Measurements from ENCODE around the gene ZNF518B.

DNA sequence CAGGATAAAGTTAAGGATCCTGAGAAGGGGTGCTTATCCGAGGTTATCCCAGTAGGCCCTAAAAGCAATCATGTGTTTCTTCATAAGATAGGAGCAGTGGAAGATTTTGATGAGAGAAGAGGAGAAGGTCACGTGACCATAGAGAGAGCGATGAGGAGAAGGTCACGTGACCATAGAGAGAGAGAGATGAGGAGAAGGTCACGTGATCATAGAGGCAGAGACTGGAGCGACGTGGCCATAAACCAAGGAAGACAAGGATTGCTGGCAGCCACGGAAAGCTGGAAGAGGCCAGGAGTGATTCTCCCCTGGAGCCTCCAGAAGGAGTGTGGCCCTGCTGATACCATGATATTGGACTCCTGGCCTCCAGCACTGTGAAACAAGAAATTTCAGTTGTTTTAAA, 38.4 kb upstream of the ZNF518B start:
- no peak for TF ChIP-seq TAF1 (IDR thresholded peaks at IDR 0.05; ENCODE audit: borderline replicate concordance, insufficient read depth, low read length)
- TF ChIP-seq, protein P1, sequence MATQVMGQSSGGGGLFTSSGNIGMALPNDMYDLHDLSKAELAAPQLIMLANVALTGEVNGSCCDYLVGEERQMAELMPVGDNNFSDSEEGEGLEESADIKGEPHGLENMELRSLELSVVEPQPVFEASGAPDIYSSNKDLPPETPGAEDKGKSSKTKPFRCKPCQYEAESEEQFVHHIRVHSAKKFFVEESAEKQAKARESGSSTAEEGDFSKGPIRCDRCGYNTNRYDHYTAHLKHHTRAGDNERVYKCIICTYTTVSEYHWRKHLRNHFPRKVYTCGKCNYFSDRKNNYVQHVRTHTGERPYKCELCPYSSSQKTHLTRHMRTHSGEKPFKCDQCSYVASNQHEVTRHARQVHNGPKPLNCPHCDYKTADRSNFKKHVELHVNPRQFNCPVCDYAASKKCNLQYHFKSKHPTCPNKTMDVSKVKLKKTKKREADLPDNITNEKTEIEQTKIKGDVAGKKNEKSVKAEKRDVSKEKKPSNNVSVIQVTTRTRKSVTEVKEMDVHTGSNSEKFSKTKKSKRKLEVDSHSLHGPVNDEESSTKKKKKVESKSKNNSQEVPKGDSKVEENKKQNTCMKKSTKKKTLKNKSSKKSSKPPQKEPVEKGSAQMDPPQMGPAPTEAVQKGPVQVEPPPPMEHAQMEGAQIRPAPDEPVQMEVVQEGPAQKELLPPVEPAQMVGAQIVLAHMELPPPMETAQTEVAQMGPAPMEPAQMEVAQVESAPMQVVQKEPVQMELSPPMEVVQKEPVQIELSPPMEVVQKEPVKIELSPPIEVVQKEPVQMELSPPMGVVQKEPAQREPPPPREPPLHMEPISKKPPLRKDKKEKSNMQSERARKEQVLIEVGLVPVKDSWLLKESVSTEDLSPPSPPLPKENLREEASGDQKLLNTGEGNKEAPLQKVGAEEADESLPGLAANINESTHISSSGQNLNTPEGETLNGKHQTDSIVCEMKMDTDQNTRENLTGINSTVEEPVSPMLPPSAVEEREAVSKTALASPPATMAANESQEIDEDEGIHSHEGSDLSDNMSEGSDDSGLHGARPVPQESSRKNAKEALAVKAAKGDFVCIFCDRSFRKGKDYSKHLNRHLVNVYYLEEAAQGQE (IDR thresholded peaks at IDR 0.05; ENCODE audit: insufficient read depth in 1 of 2, low read depth in 2 of 2, low read length in 2 of 2), result no peak
- no peak for TF ChIP-seq POLR2AphosphoS5 (IDR thresholded peaks at IDR 0.05; ENCODE audit: low read depth, low read length)
